DOHH2 (cell line): Measurements from ENCODE around the gene ARID5B.
A peak's percentile ranks its signal among the peaks of the same experiment; 100 is the strongest.

Experiments used
- H3F3A ChIP-seq: fragments of 200-600 bp; sonication (generic), shearing (Covaris generic); 2 replicates; pipeline ENCODE4 v1.6.0; 2016; ENCODE audit warnings: antibody characterized with exemption, mild to moderate bottlenecking; ENCODE audit not compliant: control insufficient read depth, insufficient read depth
- H3K27ac ChIP-seq: fragments of 200-600 bp; sonication (generic); 2 replicates; pipeline ENCODE4 v1.5.1; 2014; ENCODE audit warnings: low read depth, mild to moderate bottlenecking, low read length, moderate library complexity
- H3K27me3 ChIP-seq: fragments of 200-600 bp; sonication (generic); 2 replicates; pipeline ENCODE4 v1.6.1; 2014; ENCODE audit warnings: mild to moderate bottlenecking, low read length, mixed read lengths; ENCODE audit not compliant: control insufficient read depth
- H3K36me3 ChIP-seq: fragments of 200-600 bp; sonication (generic); 2 replicates; pipeline ENCODE4 v1.6.1; 2014; ENCODE audit warnings: mild to moderate bottlenecking, low read length, moderate library complexity, mixed read lengths; ENCODE audit not compliant: control insufficient read depth
- H3K4me1 ChIP-seq: fragments of 200-600 bp; sonication (generic); 2 replicates; pipeline ENCODE4 v1.6.1; 2014; ENCODE audit warnings: mild to moderate bottlenecking, low read length, mixed read lengths; ENCODE audit not compliant: control insufficient read depth
- H3K4me2 ChIP-seq: fragments of 200-600 bp; sonication (generic); 2 replicates; pipeline ENCODE4 v1.6.0; 2014; ENCODE audit warnings: mild to moderate bottlenecking, low read length, moderate library complexity
- H3K4me3 ChIP-seq: fragments of 200-600 bp; sonication (generic); 2 replicates; pipeline ENCODE4 v1.5.1; 2014; ENCODE audit warnings: mild to moderate bottlenecking, low read length, mixed read lengths
- H3K79me2 ChIP-seq: fragments of 200-600 bp; sonication (generic); 2 replicates; pipeline ENCODE4 v1.6.1; 2014; ENCODE audit warnings: mild to moderate bottlenecking, low read length, mixed read lengths; ENCODE audit not compliant: control insufficient read depth
- H3K9me2 ChIP-seq: fragments of 200-600 bp; sonication (generic); replicated peaks from 2 replicates; pipeline ENCODE4 v1.6.1; 2014; ENCODE audit warnings: mild to moderate bottlenecking, low read length, mixed read lengths; ENCODE audit not compliant: control insufficient read depth
- H3K9me3 ChIP-seq: fragments of 200-600 bp; sonication (generic); 2 replicates; pipeline ENCODE4 v1.6.1; 2014; ENCODE audit warnings: antibody characterized with exemption, low read length, mixed read lengths; ENCODE audit not compliant: control insufficient read depth, insufficient read depth
- H4K20me1 ChIP-seq: fragments of 200-600 bp; sonication (generic); 2 replicates; pipeline ENCODE4 v1.6.0; 2014; ENCODE audit warnings: low read depth, mild to moderate bottlenecking, antibody characterized with exemption, low read length, moderate library complexity; ENCODE audit not compliant: control insufficient read depth, insufficient read depth
- CTCF ChIP-seq: fragments of 200-600 bp; sonication (generic); IDR thresholded peaks from one replicate; pipeline ENCODE4 v1.5.1; 2014; ENCODE audit warnings: antibody characterized with exemption, mild to moderate bottlenecking, low read depth, low read length; ENCODE audit not compliant: poor library complexity, severe bottlenecking
- EZH2phosphoT487 ChIP-seq: fragments of 200-600 bp; sonication (generic); IDR thresholded peaks from 2 replicates; pipeline ENCODE4 v1.6.1; 2017; ENCODE audit warnings: borderline replicate concordance, mild to moderate bottlenecking, antibody characterized with exemption, low read length, moderate library complexity, mixed read lengths

Gene ARID5B

DNA sequence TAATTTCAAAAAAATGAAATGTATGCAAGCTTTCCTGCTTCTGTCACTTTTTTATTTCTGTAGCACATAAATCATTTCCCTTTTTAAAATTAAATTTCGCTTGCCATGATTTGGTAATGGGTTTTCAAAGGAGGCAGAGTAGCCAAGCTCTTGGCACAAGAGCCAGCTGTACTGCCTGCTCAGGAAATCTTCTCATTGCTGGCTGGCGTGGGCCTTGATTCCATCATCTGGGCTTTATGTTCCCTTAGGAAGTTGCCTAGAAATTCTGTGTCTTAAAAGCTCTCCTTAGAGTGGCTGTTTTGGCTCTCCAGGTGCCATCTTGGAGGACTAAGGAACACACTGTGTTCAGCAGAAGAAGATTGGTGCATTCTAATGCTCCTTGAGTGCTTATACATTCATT lies 107.4 kb downstream of the ARID5B start:
- peaks cover 37% of the 10 kb centered on the region for H3K36me3 ChIP-seq
- TF ChIP-seq CTCF (no peak), EZH2phosphoT487 (no peak)
- no peaks in the 10 kb centered on the region for H3K9me3 ChIP-seq
- H3K4me3 ChIP-seq: no peak overlapping the region
- no peaks in the 10 kb centered on the region for H3K27me3 ChIP-seq
- H3F3A ChIP-seq: peaks cover 3% of the 10 kb centered on the region
- H3K9me2 ChIP-seq: no peaks in the 10 kb centered on the region
- H3K79me2 ChIP-seq: peaks cover 29% of the 10 kb centered on the region
- H4K20me1 ChIP-seq: no peaks in the 10 kb centered on the region
- H3K27ac ChIP-seq: 0 out of 2 replicates have a peak overlapping the region, but pooled peaks have one; percentile 0
- H3K4me1 ChIP-seq: peaks cover 61% of the 10 kb centered on the region
- peak overlapping the region; percentile 36; the same call in 1 of the 2 replicates for H3K4me2 ChIP-seq

- peaks cover 36% of the 10 kb centered on the region for H3K36me3 ChIP-seq
- peak overlapping the region; percentile 36 for H3K4me2 ChIP-seq
- H3K4me1 ChIP-seq: peaks cover 56% of the 10 kb centered on the region
- H4K20me1 ChIP-seq: no peaks in the 10 kb centered on the region
- no peaks in the 10 kb centered on the region for H3K9me2 ChIP-seq
- no peaks in the 10 kb centered on the region for H3K9me3 ChIP-seq
- H3F3A ChIP-seq: peaks cover 3% of the 10 kb centered on the region
- H3K27ac ChIP-seq: no peak overlapping the region
- H3K79me2 ChIP-seq: peaks cover 23% of the 10 kb centered on the region
- no peaks in the 10 kb centered on the region for H3K27me3 ChIP-seq
- TF ChIP-seq CTCF: no peak
- TF ChIP-seq EZH2phosphoT487: no peak
- 0 out of 2 replicates have a peak overlapping the region, but pooled peaks have one; percentile 4 for H3K4me3 ChIP-seq
Measured at GRCh38 chr10:62010366-62010765, 108.9 kb downstream of the ARID5B start.

- Histone ChIP-seq H3K4me3 (no peak overlapping the region), H3K9me2 (no peaks in the 10 kb centered on the region), H3K27ac (no peak overlapping the region), H3K4me1 (peaks cover 63% of the 10 kb centered on the region), H4K20me1 (no peaks in the 10 kb centered on the region), H3F3A (peaks cover 2% of the 10 kb centered on the region), H3K4me2 (no peak overlapping the region), H3K9me3 (no peaks in the 10 kb centered on the region), H3K27me3 (no peaks in the 10 kb centered on the region), H3K36me3 (peaks cover 33% of the 10 kb centered on the region), H3K79me2 (peaks cover 27% of the 10 kb centered on the region)
- TF ChIP-seq EZH2phosphoT487 (no peak), CTCF (no peak)
Measured at GRCh38 chr10:62011558-62011957, 110.1 kb downstream of the ARID5B start.

GRCh38 chr10:62012318-62012717 lies 110.8 kb downstream of the ARID5B start:
- TF ChIP-seq EZH2phosphoT487 (no peak), CTCF (no peak)
- peaks cover 31% of the 10 kb centered on the region for H3K36me3 ChIP-seq
- H4K20me1 ChIP-seq: no peaks in the 10 kb centered on the region

More at GRCh38 chr10:62012318-62012717, 110.8 kb downstream of the ARID5B start:
- Histone ChIP-seq H3K4me1 (peaks cover 68% of the 10 kb centered on the region), H3K27me3 (no peaks in the 10 kb centered on the region), H3F3A (no peaks in the 10 kb centered on the region; the same call in 1 of the 2 replicates), H3K79me2 (peaks cover 32% of the 10 kb centered on the region), H3K9me3 (no peaks in the 10 kb centered on the region), H3K27ac (no peak overlapping the region), H3K4me2 (no peak overlapping the region), H3K4me3 (no peak overlapping the region), H3K9me2 (no peaks in the 10 kb centered on the region)
